CD4-positive, alpha-beta T cell treated with Interleukin-17A for 4 hours (primary cell): Measurements from ENCODE around the gene TMEM132E.

Experiments used
- DNase-seq: peaks from one replicate; pipeline ENCODE4 v3.0.0-alpha.2; 2020; ENCODE audit warnings: mixed read lengths

Gene TMEM132E

GRCh38 chr17:34606763-34607162, 27.4 kb downstream of the TMEM132E start:
- DNase-seq: no peak

GRCh38 chr17:34607917-34608316, 28.5 kb downstream of the TMEM132E start:
- DNase-seq: no peak

- DNase-seq: no peak
Measured at GRCh38 chr17:34609210-34609609, 29.8 kb downstream of the TMEM132E start.

GRCh38 chr17:34610039-34610438, 30.7 kb downstream of the TMEM132E start:
- DNase-seq: no peak

GRCh38 chr17:34610506-34610905, 31.1 kb downstream of the TMEM132E start:
- DNase-seq: no peak

GRCh38 chr17:34613064-34614019, 34.0 kb downstream of the TMEM132E start:
- no peak for DNase-seq

- DNase-seq: no peak
Measured at GRCh38 chr17:34614698-34615097, 35.3 kb downstream of the TMEM132E start.

- DNase-seq: no peak
Measured at GRCh38 chr17:34615326-34615725, 35.9 kb downstream of the TMEM132E start.

- DNase-seq: no peak
Measured at GRCh38 chr17:34616148-34616547, 36.8 kb downstream of the TMEM132E start.

GRCh38 chr17:34617398-34617797, 38.0 kb downstream of the TMEM132E start:
- no peak for DNase-seq

GRCh38 chr17:34619687-34620217, 40.4 kb downstream of the TMEM132E start:
- no peak for DNase-seq

GRCh38 chr17:34620458-34620857, 41.1 kb downstream of the TMEM132E start:
- no peak for DNase-seq

GRCh38 chr17:34622862-34623623, 43.7 kb downstream of the TMEM132E start:
- DNase-seq: no peak

GRCh38 chr17:34623856-34624766, 44.7 kb downstream of the TMEM132E start:
- DNase-seq: no peak

- no peak for DNase-seq
Measured at GRCh38 chr17:34624767-34625383, 45.5 kb downstream of the TMEM132E start.

GRCh38 chr17:34626121-34626681, 46.8 kb downstream of the TMEM132E start:
- DNase-seq: peak; percentile 10

GRCh38 chr17:34628879-34629278, 49.5 kb downstream of the TMEM132E start:
- DNase-seq: no peak

- no peak for DNase-seq
Measured at GRCh38 chr17:34633351-34633750, 54.0 kb downstream of the TMEM132E start.

- no peak for DNase-seq
Measured at GRCh38 chr17:34633760-34634159, 54.4 kb downstream of the TMEM132E start.

- no peak for DNase-seq
Measured at GRCh38 chr17:34634551-34635160, 55.3 kb downstream of the TMEM132E start.

GRCh38 chr17:34635876-34636275, 56.5 kb downstream of the TMEM132E start:
- no peak for DNase-seq
